Breast epithelium (tissue), 3 donors: ENCODE data around the gene APCDD1.

Source experiments
- CTCF ChIP-seq, 3 donors: fragments of 450-650 bp; IDR thresholded peaks; one replicate each; pipeline ENCODE4 v1.5.1; 2016 to 2017; ENCODE audit warnings: antibody characterized with exemption in 3 of 3, mild to moderate bottlenecking in 3 of 3, moderate library complexity in 3 of 3
- POLR2A ChIP-seq: fragments of 450-650 bp; IDR thresholded peaks from one replicate; pipeline ENCODE4 v1.6.1; 2016; ENCODE audit warnings: antibody characterized with exemption, mild to moderate bottlenecking, moderate library complexity

GRCh38 chr18:10487154-10487553 is 32.7 kb downstream of the APCDD1 start:
- TF ChIP-seq CTCF (IDR thresholded peaks at IDR 0.05) (no peak), POLR2A (no peak)
